Measurements from ENCODE around the gene PSMD11. TPM values are rescaled to one million over a fixed set of nuclear protein-coding genes. Genes with fewer than 3 reads are reported as not detected.
A peak's percentile ranks its signal among the peaks of the same experiment; 100 is the strongest.

The PSMD11 gene
- total RNA-seq, 1 donor from 2014 or later = 129 TPM

GRCh38 chr17:32445497-32445896 lies 1.2 kb downstream of the PSMD11 start:
- H3K4me3 Mint-ChIP-seq (ENCODE audit: unreplicated experiment) = peak overlapping the region; percentile 88
- Histone ChIP-seq H3K4me1 (ENCODE audit: insufficient read depth, low read length) (peaks cover 11% of the 10 kb centered on the region), H3K27me3 (ENCODE audit: insufficient read depth, low read length) (no peaks in the 10 kb centered on the region), H3K36me3 (ENCODE audit: insufficient read depth, low read length) (peaks cover 18% of the 10 kb centered on the region), H3K27ac (ENCODE audit: low read depth, low read length) (peak overlapping the region; percentile 96), H4K20me1 (ENCODE audit: insufficient read depth, low read length) (peaks cover 53% of the 10 kb centered on the region), H3K9me3 (ENCODE audit: insufficient read depth, low read depth, low read length) (no peaks in the 10 kb centered on the region), H2AFZ (ENCODE audit: low read depth, low read length) (no peak overlapping the region), H3K4me3 (ENCODE audit: insufficient read depth, low read depth, low read length) (peak overlapping the region; percentile 96), H3K4me2 (ENCODE audit: low read length) (peak overlapping the region; percentile 89), H3K79me2 (ENCODE audit: insufficient read depth, low read length) (peaks cover 61% of the 10 kb centered on the region), H3K9ac (ENCODE audit: low read length) (peak overlapping the region; percentile 99)
- no peaks in the 10 kb centered on the region for H3K9me3 Mint-ChIP-seq (ENCODE audit: unreplicated experiment)
- FAIRE-seq (no peak), DNase-seq (ENCODE audit: low read depth) (no peak)
- H3K36me3 Mint-ChIP-seq (ENCODE audit: low read depth, unreplicated experiment) = peaks cover 7% of the 10 kb centered on the region
- peaks cover 14% of the 10 kb centered on the region for H3K4me1 Mint-ChIP-seq (ENCODE audit: low read depth, unreplicated experiment)
- TF ChIP-seq EZH2 (IDR thresholded peaks at IDR 0.05; ENCODE audit: insufficient read depth, low read length) (no peak), CTCF (IDR thresholded peaks at IDR 0.05; ENCODE audit: insufficient read depth, low read depth, low read length) (no peak)
- peak overlapping the region; percentile 70 for H3K27ac Mint-ChIP-seq (ENCODE audit: unreplicated experiment)
- H3K27me3 Mint-ChIP-seq (ENCODE audit: low read depth, unreplicated experiment) = peaks cover 8% of the 10 kb centered on the region

- Histone ChIP-seq H3K9me3 (ENCODE audit: insufficient read depth, low read depth, low read length) (no peaks in the 10 kb centered on the region), H3K4me1 (ENCODE audit: insufficient read depth, low read length) (peaks cover 11% of the 10 kb centered on the region), H3K4me3 (ENCODE audit: insufficient read depth, low read depth, low read length) (peak overlapping the region; percentile 96), H3K27ac (ENCODE audit: low read depth, low read length) (peak overlapping the region; percentile 96), H3K9ac (ENCODE audit: low read length) (peak overlapping the region; percentile 17), H3K27me3 (ENCODE audit: insufficient read depth, low read length) (no peaks in the 10 kb centered on the region), H2AFZ (ENCODE audit: low read depth, low read length) (no peak overlapping the region), H3K36me3 (ENCODE audit: insufficient read depth, low read length) (peaks cover 18% of the 10 kb centered on the region), H3K79me2 (ENCODE audit: insufficient read depth, low read length) (peaks cover 65% of the 10 kb centered on the region), H4K20me1 (ENCODE audit: insufficient read depth, low read length) (peaks cover 56% of the 10 kb centered on the region), H3K4me2 (ENCODE audit: low read length) (peak overlapping the region; percentile 89)
- Mint-ChIP-seq H3K9me3 (ENCODE audit: unreplicated experiment) (no peaks in the 10 kb centered on the region), H3K4me1 (ENCODE audit: low read depth, unreplicated experiment) (peaks cover 14% of the 10 kb centered on the region), H3K27ac (ENCODE audit: unreplicated experiment) (peak overlapping the region; percentile 70), H3K4me3 (ENCODE audit: unreplicated experiment) (peak overlapping the region; percentile 88), H3K27me3 (ENCODE audit: low read depth, unreplicated experiment) (peaks cover 5% of the 10 kb centered on the region), H3K36me3 (ENCODE audit: low read depth, unreplicated experiment) (peaks cover 7% of the 10 kb centered on the region)
- DNase-seq (ENCODE audit: low read depth) (peak; percentile 51), FAIRE-seq (no peak)
- no peak for TF ChIP-seq EZH2 (IDR thresholded peaks at IDR 0.05; ENCODE audit: insufficient read depth, low read length)
- no peak for TF ChIP-seq CTCF (IDR thresholded peaks at IDR 0.05; ENCODE audit: insufficient read depth, low read depth, low read length)
These were observed 1.7 kb downstream of the PSMD11 start for GRCh38 chr17:32445971-32446370.

- peaks cover 8% of the 10 kb centered on the region for H3K36me3 Mint-ChIP-seq (ENCODE audit: low read depth, unreplicated experiment)
- peaks cover 66% of the 10 kb centered on the region for H4K20me1 ChIP-seq (ENCODE audit: insufficient read depth, low read length)
- peak overlapping the region; percentile 88 for H3K4me3 Mint-ChIP-seq (ENCODE audit: unreplicated experiment)
- no peak overlapping the region for H3K9ac ChIP-seq (ENCODE audit: low read length)
- DNase-seq (ENCODE audit: low read depth) = no peak
- peaks cover 11% of the 10 kb centered on the region for H3K4me1 ChIP-seq (ENCODE audit: insufficient read depth, low read length)
- no peak overlapping the region for H3K27ac ChIP-seq (ENCODE audit: low read depth, low read length)
- H3K4me1 Mint-ChIP-seq (ENCODE audit: low read depth, unreplicated experiment) = peaks cover 14% of the 10 kb centered on the region
- no peak for FAIRE-seq
- no peak overlapping the region for H3K4me3 ChIP-seq (ENCODE audit: insufficient read depth, low read depth, low read length)
- H3K27me3 Mint-ChIP-seq (ENCODE audit: low read depth, unreplicated experiment) = peaks cover 4% of the 10 kb centered on the region
- H3K36me3 ChIP-seq (ENCODE audit: insufficient read depth, low read length) = peaks cover 18% of the 10 kb centered on the region
- H3K9me3 ChIP-seq (ENCODE audit: insufficient read depth, low read depth, low read length) = no peaks in the 10 kb centered on the region
- no peaks in the 10 kb centered on the region for H3K9me3 Mint-ChIP-seq (ENCODE audit: unreplicated experiment)
- no peak overlapping the region for H3K27ac Mint-ChIP-seq (ENCODE audit: unreplicated experiment)
- TF ChIP-seq CTCF (IDR thresholded peaks at IDR 0.05; ENCODE audit: insufficient read depth, low read depth, low read length) = no peak
- TF ChIP-seq EZH2 (IDR thresholded peaks at IDR 0.05; ENCODE audit: insufficient read depth, low read length) = no peak
- no peak overlapping the region for H2AFZ ChIP-seq (ENCODE audit: low read depth, low read length)
- no peaks in the 10 kb centered on the region for H3K27me3 ChIP-seq (ENCODE audit: insufficient read depth, low read length)
- H3K79me2 ChIP-seq (ENCODE audit: insufficient read depth, low read length) = peaks cover 75% of the 10 kb centered on the region
- peak overlapping the region; percentile 89 for H3K4me2 ChIP-seq (ENCODE audit: low read length)
These were observed 2.6 kb downstream of the PSMD11 start for GRCh38 chr17:32446949-32447348.
